K562 (cell line): ENCODE results near the gene RSF1. TPM values are rescaled to one million over a fixed set of nuclear protein-coding genes. Genes with fewer than 3 reads are reported as not detected.

Experiments
- ATF6 ChIP-seq: sonication (generic); formaldehyde crosslinking; IDR thresholded peaks from 2 replicates; pipeline ENCODE4 v1.4.0; 2020; ENCODE audit warnings: mild to moderate bottlenecking, missing genetic modification reagents
- BRCA1 ChIP-seq, 2 experiments: fragments of 450-650 bp in 1 of 2; sonication (generic) in 1 of 2; formaldehyde crosslinking in 1 of 2; IDR thresholded peaks; 2 replicates each; pipeline versions ENCODE4 v1.5.0 to v1.6.1; 2017 to 2020; ENCODE audit warnings: mild to moderate bottlenecking in 1 of 2, missing genetic modification reagents in 1 of 2
- CHD1 ChIP-seq: fragments of 200-600 bp; sonication (generic); IDR thresholded peaks from one replicate; pipeline ENCODE4 v1.6.1; 2012; ENCODE audit warnings: mild to moderate bottlenecking, moderate library complexity, low read length, inconsistent platforms
- CXXC5 ChIP-seq: fragments of 250-450 bp; sonication (Bioruptor Pico); IDR thresholded peaks from 2 replicates; pipeline ENCODE4 v1.8.0; 2022; ENCODE audit warnings: inconsistent platforms, mild to moderate bottlenecking, moderate library complexity
- ELF1 ChIP-seq: fragments of 200-800 bp; sonication (Bioruptor generic); IDR thresholded peaks from 2 replicates; pipeline ENCODE4 v1.6.1; 2016; ENCODE audit warnings: missing genetic modification characterization, missing compliant biosample characterization
- GABPA ChIP-seq: fragments of 200-800 bp; sonication (Bioruptor generic); conservative IDR thresholded peaks from 2 replicates; pipeline ENCODE4 v1.6.1; 2016; ENCODE audit warnings: low read depth, missing genetic modification characterization, missing compliant biosample characterization
- HNRNPK ChIP-seq: fragments of 200-400 bp; formaldehyde crosslinking; IDR thresholded peaks from one replicate; pipeline ENCODE4 v1.6.1; 2018; ENCODE audit warnings: mild to moderate bottlenecking, low read depth, low read length; ENCODE audit not compliant: poor library complexity, severe bottlenecking
- MIER1 ChIP-seq: fragments of 450-650 bp; IDR thresholded peaks from 2 replicates; pipeline ENCODE4 v1.6.1; 2016; ENCODE audit warnings: antibody characterized with exemption, mild to moderate bottlenecking, low read depth
- PCBP1 ChIP-seq: fragments of 200-400 bp; formaldehyde crosslinking; IDR thresholded peaks from 2 replicates; pipeline ENCODE4 v1.6.1; 2018; ENCODE audit warnings: mild to moderate bottlenecking, low read depth, low read length; ENCODE audit not compliant: poor library complexity, severe bottlenecking
- POLR2B ChIP-seq: fragments of 450-650 bp; IDR thresholded peaks from 2 replicates; pipeline ENCODE4 v1.6.1; 2018; ENCODE audit warnings: low read depth; ENCODE audit not compliant: partially characterized antibody
- RNF2 ChIP-seq: sonication (generic); IDR thresholded peaks from 2 replicates; pipeline ENCODE4 v1.6.1; 2016
- SLC30A9 ChIP-seq: fragments of 250-450 bp; sonication (Bioruptor Pico); IDR thresholded peaks from 2 replicates; pipeline ENCODE4 v1.8.0; 2022; ENCODE audit warnings: mild to moderate bottlenecking, moderate library complexity
- SMARCE1 ChIP-seq: fragments of 450-650 bp; IDR thresholded peaks from 2 replicates; pipeline ENCODE4 v1.7.1; 2016; ENCODE audit warnings: mild to moderate bottlenecking
- SNRNP70 ChIP-seq: fragments of 200-400 bp; formaldehyde crosslinking; optimal IDR thresholded peaks from 2 replicates; pipeline ENCODE3; 2017; ENCODE audit warnings: low read depth, low read length
- UBTF ChIP-seq, 2 experiments: IDR thresholded peaks; 2 replicates each; pipeline ENCODE4 v1.6.1; 2012; ENCODE audit warnings: improper control_type of control experiment in 2 of 2, low read depth in 2 of 2, low read length in 2 of 2, borderline replicate concordance in 1 of 2
- ZNF280B ChIP-seq: fragments of 250-450 bp; sonication (Bioruptor Pico); IDR thresholded peaks from 2 replicates; pipeline ENCODE4 v1.5.1; 2021; ENCODE audit warnings: mild to moderate bottlenecking
- ZNF511 ChIP-seq: sonication (generic); formaldehyde crosslinking; IDR thresholded peaks from 2 replicates; pipeline ENCODE4 v1.8.0; 2022; ENCODE audit warnings: mild to moderate bottlenecking, missing genetic modification reagents
- ZNF586 ChIP-seq: fragments of 450-650 bp; formaldehyde crosslinking; conservative IDR thresholded peaks from 2 replicates; pipeline ENCODE4 v1.4.0; 2020; ENCODE audit warnings: mild to moderate bottlenecking, moderate library complexity
- ZNF699 ChIP-seq: fragments of 250-450 bp; sonication (Bioruptor Pico); IDR thresholded peaks from 2 replicates; pipeline ENCODE4 v1.8.0; 2021; ENCODE audit warnings: mild to moderate bottlenecking, moderate library complexity; ENCODE audit not compliant: insufficient replicate concordance
- polyA plus RNA-seq, 8 experiments: library from polyadenylated mRNA; depleted of rRNA in 4 of 8; stranded (reverse) in 5 of 8; unstranded in 3 of 8; fragments of >200 nt; fragmentation: Nextera tagmentation in 2 of 8; fragmentation: Illumina TruSeq in 1 of 8; extraction: Ambion mirVana in 2 of 8; extraction: Trizol in 1 of 8; gene quantifications; 2 replicates each; pipeline versions ENCODE4 v1.2.1 to v1.2.3, GENCODE V29; 2011 to 2014; ENCODE audit warnings: inconsistent platforms in 1 of 8, missing spikeins in 1 of 8
- total RNA-seq, 7 experiments: library from RNA; depleted of rRNA in 6 of 7; stranded (reverse); fragments of >200 nt in 6 of 7; fragmentation: Illumina TruSeq in 2 of 7; extraction: Trizol in 2 of 7; gene quantifications; 2 replicates each; pipeline versions ENCODE4 v1.2.1 to v1.2.3, GENCODE V29; 2011 to 2021; ENCODE audit warnings: low replicate concordance in 1 of 7

RSF1 gene
- total and polyA plus RNA-seq, 9 of the 15 experiments (the other 6 are each of a cell fraction or from before 2014, with no cell fraction given) = 9.7 to 63.6 (median 42.8) TPM

GRCh38 chr11:77637345-77638165 is 183.0 kb downstream of the RSF1 start, which contains the start of gene CLNS1A (continued):
- peak in 1 of 2 experiments; percentile 89; a peak in 3 of 4 replicates for TF ChIP-seq UBTF (IDR thresholded peaks at IDR 0.05; ENCODE audit: borderline replicate concordance in 1 of 2, low read depth in 2 of 2, low read length in 2 of 2)
- TF ChIP-seq ZNF586 (CRISPR knock-in tag) = no peak
- peak; percentile 87 for TF ChIP-seq CXXC5 (CRISPR knock-in tag)
- no peak for TF ChIP-seq MIER1
- TF ChIP-seq POLR2B = peak; percentile 93
- no peak for TF ChIP-seq HNRNPK
- no peak for TF ChIP-seq ZNF699
- TF ChIP-seq SLC30A9 = no peak
- no peak for TF ChIP-seq ZNF280B (CRISPR knock-in tag)
- TF ChIP-seq ATF6 (CRISPR knock-in tag) = peak; percentile 91
- TF ChIP-seq CHD1 = no peak
- TF ChIP-seq PCBP1 = peak; percentile 55
- TF ChIP-seq GABPA = peak; percentile 99
- TF ChIP-seq ZNF511 = peak; percentile 76; the same call in 1 of the 2 replicates
- no peak for TF ChIP-seq SNRNP70
- peak; percentile 64; the same call in 1 of the 2 replicates for TF ChIP-seq ELF1
- no peak for TF ChIP-seq BRCA1 (IDR thresholded peaks at IDR 0.05)
- no peak for TF ChIP-seq BRCA1 (CRISPR knock-in tag; IDR thresholded peaks at IDR 0.05)
- TF ChIP-seq RNF2 = peak; percentile 48; the same call in 1 of the 2 replicates
- TF ChIP-seq SMARCE1 = peak; percentile 14; the same call in 1 of the 2 replicates
